ENCODE results near the gene CYTIP. TPM values are rescaled to one million over a fixed set of nuclear protein-coding genes. Genes with fewer than 3 reads are reported as not detected.

Gene CYTIP
- total RNA-seq, 1 donor from 2014 or later = 0.54 TPM

GRCh38 chr2:157471078-157471477 is 27.2 kb upstream of the CYTIP start:
- Histone ChIP-seq H3K27me3 (no peaks in the 10 kb centered on the region), H3K27ac (no peak overlapping the region), H4K20me1 (ENCODE audit: low read depth) (no peaks in the 10 kb centered on the region), H3K79me2 (ENCODE audit: low read depth) (no peaks in the 10 kb centered on the region), H3F3A (ENCODE audit: low read depth) (no peaks in the 10 kb centered on the region), H3K36me3 (no peaks in the 10 kb centered on the region), H3K9ac (no peak overlapping the region), H3K4me2 (no peak overlapping the region), H3K4me1 (no peaks in the 10 kb centered on the region), H2AFZ (replicated peaks) (no peak overlapping the region), H3K4me3 (no peak overlapping the region), H3K9me3 (ENCODE audit: low read depth) (no peaks in the 10 kb centered on the region)
- no peaks in the 10 kb centered on the region for H3K4me1 Mint-ChIP-seq
- TF ChIP-seq CTCF (IDR thresholded peaks at IDR 0.05) (no peak), EZH2phosphoT487 (IDR thresholded peaks at IDR 0.05) (no peak), EZH2 (IDR thresholded peaks at IDR 0.05) (no peak)
- no peaks in the 10 kb centered on the region for H3K27me3 Mint-ChIP-seq (ENCODE audit: insufficient read depth, low read depth)
- H3K27ac Mint-ChIP-seq = no peak overlapping the region
- no peaks in the 10 kb centered on the region for H3K36me3 Mint-ChIP-seq
- H3K9me3 Mint-ChIP-seq = no peaks in the 10 kb centered on the region
- no peak for DNase-seq (ENCODE audit: low spot score)
- H3K4me3 Mint-ChIP-seq = no peak overlapping the region

GRCh38 chr2:157470321-157470720 is 26.4 kb upstream of the CYTIP start:
- Histone ChIP-seq H3K4me2 (no peak overlapping the region), H3K4me1 (no peaks in the 10 kb centered on the region), H3K79me2 (ENCODE audit: low read depth) (no peaks in the 10 kb centered on the region), H2AFZ (replicated peaks) (no peak overlapping the region), H3K27ac (no peak overlapping the region), H3K36me3 (no peaks in the 10 kb centered on the region), H3K4me3 (no peak overlapping the region), H3K27me3 (no peaks in the 10 kb centered on the region), H3K9me3 (ENCODE audit: low read depth) (no peaks in the 10 kb centered on the region), H4K20me1 (ENCODE audit: low read depth) (no peaks in the 10 kb centered on the region), H3K9ac (no peak overlapping the region), H3F3A (ENCODE audit: low read depth) (no peaks in the 10 kb centered on the region)
- H3K9me3 Mint-ChIP-seq = no peaks in the 10 kb centered on the region
- H3K4me3 Mint-ChIP-seq = no peak overlapping the region
- no peaks in the 10 kb centered on the region for H3K4me1 Mint-ChIP-seq
- no peaks in the 10 kb centered on the region for H3K36me3 Mint-ChIP-seq
- no peak for DNase-seq (ENCODE audit: low spot score)
- no peak for TF ChIP-seq EZH2phosphoT487 (IDR thresholded peaks at IDR 0.05)
- TF ChIP-seq EZH2 (IDR thresholded peaks at IDR 0.05) = no peak
- no peak for TF ChIP-seq CTCF (IDR thresholded peaks at IDR 0.05)
- no peaks in the 10 kb centered on the region for H3K27me3 Mint-ChIP-seq (ENCODE audit: insufficient read depth, low read depth)
- no peak overlapping the region for H3K27ac Mint-ChIP-seq

GRCh38 chr2:157469726-157470125 is 25.8 kb upstream of the CYTIP start:
- DNase-seq (ENCODE audit: low spot score) = no peak

More at GRCh38 chr2:157469726-157470125, 25.8 kb upstream of the CYTIP start:
- Histone ChIP-seq H3K4me1 (no peaks in the 10 kb centered on the region), H4K20me1 (ENCODE audit: low read depth) (no peaks in the 10 kb centered on the region), H3K27me3 (no peaks in the 10 kb centered on the region), H3K9me3 (ENCODE audit: low read depth) (no peaks in the 10 kb centered on the region), H3K36me3 (no peaks in the 10 kb centered on the region), H3K4me3 (no peak overlapping the region), H3K9ac (no peak overlapping the region), H3K4me2 (no peak overlapping the region), H3F3A (ENCODE audit: low read depth) (no peaks in the 10 kb centered on the region), H2AFZ (replicated peaks) (no peak overlapping the region), H3K27ac (no peak overlapping the region), H3K79me2 (ENCODE audit: low read depth) (no peaks in the 10 kb centered on the region)
- Mint-ChIP-seq H3K27ac (no peak overlapping the region), H3K4me3 (no peak overlapping the region), H3K4me1 (no peaks in the 10 kb centered on the region), H3K27me3 (ENCODE audit: insufficient read depth, low read depth) (no peaks in the 10 kb centered on the region), H3K9me3 (no peaks in the 10 kb centered on the region), H3K36me3 (no peaks in the 10 kb centered on the region)
- TF ChIP-seq CTCF (IDR thresholded peaks at IDR 0.05) = no peak
- no peak for TF ChIP-seq EZH2phosphoT487 (IDR thresholded peaks at IDR 0.05)
- no peak for TF ChIP-seq EZH2 (IDR thresholded peaks at IDR 0.05)
